Measurements from ENCODE around the gene IMPDH1.

Gene IMPDH1

GRCh38 chr7:128408709-128409595, 830 bp downstream of the IMPDH1 start:
- CTCF ChIA-PET, result interaction anchor here (0.8 to 6.1 kb wide), 11 partner anchors 7 to 64 kb away, joined by 3 to 93 read pairs (median 7); no protein-coding TSS in a partner anchor
- POLR2A ChIA-PET, result interaction anchor here (1.0 to 1.4 kb wide), 3 partner anchors 11 to 47 kb away, joined by 3 to 4 read pairs (median 4); partner anchors contain the start of gene HILPDA
- no peak for DNase-seq (ENCODE audit: low read depth, low spot score)
- peak overlapping the region; percentile 85 for H3K4me3 ChIP-seq (ENCODE audit: low read depth, low read length)
- no peak for TF ChIP-seq CTCF (IDR thresholded peaks at IDR 0.05; ENCODE audit: insufficient read depth, low read length, missing control alignments)

DNA sequence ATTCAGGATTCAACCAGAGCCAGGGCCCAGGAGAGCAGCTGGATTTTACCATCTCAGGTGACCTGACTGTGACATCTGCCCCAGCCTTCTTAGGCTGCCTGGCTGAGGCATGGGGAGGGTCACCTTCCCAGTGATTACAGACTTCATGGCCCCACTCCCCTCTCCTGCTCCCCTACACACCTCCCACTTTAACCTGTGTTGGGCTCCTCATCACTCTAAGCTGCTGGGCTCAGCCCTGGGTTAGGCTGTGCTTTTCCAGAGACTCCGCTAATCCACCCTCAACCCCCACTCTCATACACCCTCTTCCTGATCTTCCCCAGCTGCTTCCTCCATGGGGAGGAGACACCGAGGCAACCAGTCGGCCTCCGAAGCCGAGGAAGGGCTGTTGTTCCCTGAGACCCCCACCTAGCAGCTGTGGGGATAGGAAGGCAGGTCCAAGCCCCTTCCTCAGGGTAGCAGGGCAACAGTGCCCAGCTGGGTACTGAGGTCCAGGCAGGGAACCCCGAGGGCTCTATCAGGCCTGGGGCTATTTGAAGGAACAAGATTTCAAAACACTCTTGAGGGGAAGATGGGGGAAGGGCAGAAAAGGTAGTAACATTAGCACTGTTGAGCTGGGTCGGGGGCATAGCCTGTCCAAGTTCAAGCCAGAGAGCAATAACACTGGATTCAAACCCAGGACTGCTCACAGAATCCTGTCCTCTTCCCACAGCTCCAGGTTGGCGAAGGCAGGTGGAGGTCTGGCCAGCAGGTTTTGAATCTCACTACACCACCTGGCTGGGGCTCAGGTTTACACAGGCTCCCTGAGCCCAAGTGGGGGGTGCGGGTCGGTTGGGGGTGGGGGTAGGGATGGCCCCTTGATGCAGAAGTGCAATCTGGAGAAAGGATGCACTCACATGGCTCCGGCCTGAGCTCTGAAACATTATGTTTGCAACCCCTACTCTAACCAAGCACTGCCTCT, 1.8 kb downstream of the IMPDH1 start:
- POLR2A ChIA-PET, result interaction anchor here (1.3 kb wide), 1 partner anchor 10 kb away, joined by 3 read pairs; no protein-coding TSS in a partner anchor
- no peak for TF ChIP-seq CTCF (IDR thresholded peaks at IDR 0.05; ENCODE audit: insufficient read depth, low read length, missing control alignments)
- H3K4me3 ChIP-seq (ENCODE audit: low read depth, low read length), result peak overlapping the region; percentile 85
- DNase-seq (ENCODE audit: low read depth, low spot score), result no peak
- CTCF ChIA-PET, result interaction anchor here (0.8 to 6.1 kb wide), 10 partner anchors 7 to 63 kb away, joined by 3 to 93 read pairs (median 10); no protein-coding TSS in a partner anchor

DNA sequence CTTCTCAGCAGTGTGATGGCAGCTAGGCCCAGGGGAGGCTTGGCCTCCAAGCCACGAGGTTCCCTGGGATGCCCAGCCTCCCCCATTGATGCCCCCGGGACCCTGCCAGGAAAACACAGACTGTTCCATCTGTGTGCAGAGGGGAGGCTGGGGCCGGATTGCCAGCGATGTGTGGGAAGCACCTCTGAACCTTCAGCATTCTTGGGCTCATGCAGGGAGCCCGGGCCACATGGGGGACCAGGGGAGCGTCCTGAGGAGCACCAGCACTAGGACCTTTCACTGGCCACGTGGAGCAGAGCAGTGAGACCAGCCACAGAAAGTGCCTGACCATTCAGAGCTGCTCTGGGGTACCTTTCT, 2.6 kb downstream of the IMPDH1 start:
- POLR2A ChIA-PET, result no interaction called here
- CTCF ChIA-PET, result interaction anchor here (0.9 to 6.1 kb wide), 7 partner anchors 9 to 62 kb away, joined by 3 to 93 read pairs (median 13); no protein-coding TSS in a partner anchor

DNA sequence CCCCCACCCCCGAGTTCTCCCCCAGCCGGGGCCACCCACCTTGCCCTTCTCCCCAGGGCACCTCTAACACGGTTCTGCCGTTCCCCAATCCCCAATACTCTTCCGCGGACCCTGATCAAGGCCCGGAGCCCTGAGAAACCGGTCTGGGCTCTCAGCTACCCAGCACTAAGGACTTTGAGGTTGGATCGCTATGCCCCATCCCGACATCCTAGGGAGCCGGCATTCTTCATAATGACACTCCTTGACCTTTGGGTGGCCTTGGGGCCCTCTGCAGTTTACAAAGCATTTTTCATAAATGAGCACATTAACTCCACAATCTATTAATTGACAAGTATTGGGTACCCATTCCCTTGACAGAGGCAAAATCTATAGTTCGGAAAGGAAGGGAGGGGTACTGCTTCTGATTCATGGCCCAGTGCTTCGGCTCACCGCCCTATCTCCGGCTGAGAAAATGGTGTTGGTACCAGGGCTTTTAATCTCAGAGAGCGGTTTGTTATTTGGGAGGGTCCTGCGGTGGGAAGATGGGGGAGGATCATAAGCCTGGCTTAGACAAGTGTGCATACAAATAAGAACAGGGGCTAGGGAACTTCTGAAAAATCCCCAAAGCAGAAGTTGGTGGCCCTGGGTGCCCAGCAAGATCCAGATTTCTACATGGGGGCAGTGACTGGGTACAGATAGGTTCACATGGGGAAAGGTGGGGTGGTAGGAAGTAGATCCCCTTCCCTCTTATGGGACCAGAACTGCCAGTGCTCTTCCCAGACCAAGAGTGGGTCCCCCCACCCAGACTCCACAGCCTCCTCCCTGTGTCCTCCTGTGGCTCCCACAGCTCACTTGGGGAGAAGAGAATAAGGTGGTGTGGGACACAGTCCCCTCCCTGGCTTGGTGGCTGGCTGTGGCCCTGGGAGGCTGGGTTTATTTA, 3.2 kb downstream of the IMPDH1 start:
- POLR2A ChIA-PET, result no interaction called here
- peak overlapping the region; percentile 76 for H3K4me3 ChIP-seq (ENCODE audit: low read depth, low read length)
- TF ChIP-seq CTCF (IDR thresholded peaks at IDR 0.05; ENCODE audit: insufficient read depth, low read length, missing control alignments), result no peak
- no peak for DNase-seq (ENCODE audit: low read depth, low spot score)
- CTCF ChIA-PET, result interaction anchor here (1.6 to 14.1 kb wide), 7 partner anchors 8 to 62 kb away, joined by 4 to 229 read pairs (median 19); no protein-coding TSS in a partner anchor

More for the DNA sequence above, 2.6 kb downstream of the IMPDH1 start:
- H3K4me3 ChIP-seq (ENCODE audit: low read depth, low read length), result no peak overlapping the region
- no peak for TF ChIP-seq CTCF (IDR thresholded peaks at IDR 0.05; ENCODE audit: insufficient read depth, low read length, missing control alignments)
- DNase-seq (ENCODE audit: low read depth, low spot score), result no peak

DNA sequence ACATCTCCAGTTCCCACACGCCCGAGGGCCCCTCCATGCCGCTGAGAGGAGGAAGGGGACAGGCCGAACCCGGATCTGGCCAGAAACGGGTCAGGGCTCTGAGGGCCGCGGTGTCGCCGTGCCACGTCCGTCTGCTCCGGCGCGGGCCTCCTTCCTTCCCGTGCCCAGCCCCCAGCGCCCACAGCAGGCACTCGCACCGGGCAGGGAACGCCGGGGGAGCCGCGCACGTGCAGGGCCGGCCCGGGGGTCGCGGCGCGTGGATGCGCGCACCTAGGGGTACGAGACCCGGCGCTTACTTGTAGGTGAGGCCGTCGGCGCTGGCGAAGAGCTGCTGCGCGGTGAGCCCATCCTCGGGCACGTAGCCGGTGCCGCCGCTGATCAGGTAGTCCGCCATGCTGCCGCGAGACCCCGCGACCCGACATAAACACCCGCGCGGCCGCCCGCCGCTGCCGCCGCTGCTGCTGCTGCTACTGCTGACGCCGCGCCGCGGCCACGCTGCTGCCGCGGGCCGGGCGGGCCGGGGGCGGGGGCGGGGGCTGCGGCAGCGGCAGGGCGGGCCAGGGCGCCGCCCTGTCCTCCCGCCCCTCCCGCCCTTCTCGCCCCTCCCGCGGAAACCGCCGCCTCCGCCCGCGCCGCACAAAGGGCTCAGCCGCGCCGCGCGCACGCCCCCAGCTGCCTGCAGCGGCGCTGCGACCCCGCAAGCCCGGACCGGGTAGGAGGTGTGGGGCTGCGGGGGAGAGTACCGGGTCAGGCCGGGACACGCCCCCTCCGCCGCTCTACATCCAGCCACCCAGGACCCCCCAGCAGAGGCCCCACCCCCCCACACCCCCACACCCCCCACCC, 4.1 kb downstream of the IMPDH1 start:
- CTCF ChIA-PET, result interaction anchor here (1.2 to 14.1 kb wide), 6 partner anchors 11 to 55 kb away, joined by 3 to 229 read pairs (median 20); no protein-coding TSS in a partner anchor
- no peak for TF ChIP-seq CTCF (IDR thresholded peaks at IDR 0.05; ENCODE audit: insufficient read depth, low read length, missing control alignments)
- POLR2A ChIA-PET, result interaction anchor here (0.6 kb wide), 1 partner anchor 62 kb away, joined by 3 read pairs; the partner anchor contains the start of gene RBM28

More for the DNA sequence above, 4.1 kb downstream of the IMPDH1 start:
- DNase-seq (ENCODE audit: low read depth, low spot score), result no peak
- peak overlapping the region; percentile 76 for H3K4me3 ChIP-seq (ENCODE audit: low read depth, low read length)
